ENCODE data around the gene CNNM2. TPM values are rescaled to one million over a fixed set of nuclear protein-coding genes. Genes with fewer than 3 reads are reported as not detected.

The CNNM2 gene
- total and polyA plus RNA-seq, 2 experiments from 2014 or later = 3.3 to 18.0 TPM

DNA sequence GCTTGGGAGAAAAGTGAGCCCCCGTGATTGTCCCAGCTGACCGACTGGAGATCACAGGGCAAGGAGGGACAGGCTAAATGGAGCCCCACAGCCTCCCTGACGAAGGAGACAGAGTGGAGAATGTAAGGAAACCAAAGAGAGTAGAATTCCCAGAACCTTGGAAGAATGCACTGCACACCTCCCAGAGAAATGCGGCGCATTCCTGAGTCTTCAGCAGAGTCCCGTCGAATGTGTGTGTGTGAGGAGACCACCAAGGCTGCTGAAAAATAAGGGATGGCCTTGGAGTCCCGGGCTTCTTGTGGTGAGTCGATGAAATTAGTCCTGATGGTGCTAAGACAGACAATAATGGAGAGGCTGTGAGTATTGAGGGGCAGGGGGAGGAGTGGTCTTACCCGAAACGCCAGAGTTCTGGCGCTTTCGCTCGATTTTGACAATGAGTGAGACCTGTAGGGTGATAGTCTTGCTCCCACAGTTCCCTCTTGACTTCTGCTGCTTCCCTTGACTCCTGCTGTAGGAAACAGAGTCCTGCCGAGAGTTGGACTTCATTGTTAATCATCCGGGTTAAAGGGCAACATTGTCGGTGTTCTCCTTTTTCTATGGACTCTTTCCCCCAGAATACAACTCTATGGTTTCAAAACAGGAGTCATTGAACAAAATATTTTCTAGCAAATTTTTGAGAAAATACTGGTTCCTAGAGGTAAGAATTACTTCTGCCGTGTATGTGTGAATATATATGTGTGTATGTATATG, 103.2 kb downstream of the CNNM2 start:
- H3K4me3 ChIP-seq = no peak overlapping the region
- H3K36me3 ChIP-seq = no peaks in the 10 kb centered on the region
- H3K9me3 ChIP-seq (ENCODE audit: low read depth) = no peaks in the 10 kb centered on the region
- TF ChIP-seq, protein P1, sequence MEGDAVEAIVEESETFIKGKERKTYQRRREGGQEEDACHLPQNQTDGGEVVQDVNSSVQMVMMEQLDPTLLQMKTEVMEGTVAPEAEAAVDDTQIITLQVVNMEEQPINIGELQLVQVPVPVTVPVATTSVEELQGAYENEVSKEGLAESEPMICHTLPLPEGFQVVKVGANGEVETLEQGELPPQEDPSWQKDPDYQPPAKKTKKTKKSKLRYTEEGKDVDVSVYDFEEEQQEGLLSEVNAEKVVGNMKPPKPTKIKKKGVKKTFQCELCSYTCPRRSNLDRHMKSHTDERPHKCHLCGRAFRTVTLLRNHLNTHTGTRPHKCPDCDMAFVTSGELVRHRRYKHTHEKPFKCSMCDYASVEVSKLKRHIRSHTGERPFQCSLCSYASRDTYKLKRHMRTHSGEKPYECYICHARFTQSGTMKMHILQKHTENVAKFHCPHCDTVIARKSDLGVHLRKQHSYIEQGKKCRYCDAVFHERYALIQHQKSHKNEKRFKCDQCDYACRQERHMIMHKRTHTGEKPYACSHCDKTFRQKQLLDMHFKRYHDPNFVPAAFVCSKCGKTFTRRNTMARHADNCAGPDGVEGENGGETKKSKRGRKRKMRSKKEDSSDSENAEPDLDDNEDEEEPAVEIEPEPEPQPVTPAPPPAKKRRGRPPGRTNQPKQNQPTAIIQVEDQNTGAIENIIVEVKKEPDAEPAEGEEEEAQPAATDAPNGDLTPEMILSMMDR (IDR thresholded peaks at IDR 0.05; ENCODE audit: low read depth, low read length) = no peak
- DNase-seq (ENCODE audit: low read depth in 1 of 2, low spot score in 1 of 2) = no peak
- H3K4me1 ChIP-seq (ENCODE audit: low read depth) = peaks cover 3% of the 10 kb centered on the region
- no peaks in the 10 kb centered on the region for H3K27me3 ChIP-seq
- H3K27ac ChIP-seq = no peak overlapping the region

DNA sequence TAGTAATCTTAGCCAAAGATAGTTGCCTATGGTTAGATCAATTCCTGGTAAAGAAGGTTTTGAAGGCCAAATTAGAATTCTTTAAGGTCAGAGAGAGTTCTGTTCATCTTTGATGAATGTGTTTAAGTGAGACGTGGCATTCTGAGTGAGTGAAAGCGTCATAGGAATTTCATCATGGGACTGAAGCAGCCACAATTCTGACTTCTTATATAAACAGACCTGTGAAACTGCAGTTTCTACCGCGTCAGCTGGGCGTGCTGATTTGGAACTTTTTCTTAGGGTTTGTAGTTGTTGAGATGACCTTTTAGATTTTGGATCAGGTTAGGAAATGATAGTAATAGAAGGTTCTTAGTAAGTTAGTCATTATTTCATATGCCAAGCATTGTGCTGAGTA, 103.8 kb downstream of the CNNM2 start:
- no peaks in the 10 kb centered on the region for H3K27me3 ChIP-seq
- H3K4me3 ChIP-seq = no peak overlapping the region
- peaks cover 3% of the 10 kb centered on the region for H3K4me1 ChIP-seq (ENCODE audit: low read depth)
- no peak overlapping the region for H3K27ac ChIP-seq
- DNase-seq (ENCODE audit: low read depth in 1 of 2, low spot score in 1 of 2) = peak in 1 of 2 donors; percentile 21
- H3K36me3 ChIP-seq = no peaks in the 10 kb centered on the region
- TF ChIP-seq, protein P1 (IDR thresholded peaks at IDR 0.05; ENCODE audit: low read depth, low read length) = no peak
- H3K9me3 ChIP-seq (ENCODE audit: low read depth) = no peaks in the 10 kb centered on the region

DNA sequence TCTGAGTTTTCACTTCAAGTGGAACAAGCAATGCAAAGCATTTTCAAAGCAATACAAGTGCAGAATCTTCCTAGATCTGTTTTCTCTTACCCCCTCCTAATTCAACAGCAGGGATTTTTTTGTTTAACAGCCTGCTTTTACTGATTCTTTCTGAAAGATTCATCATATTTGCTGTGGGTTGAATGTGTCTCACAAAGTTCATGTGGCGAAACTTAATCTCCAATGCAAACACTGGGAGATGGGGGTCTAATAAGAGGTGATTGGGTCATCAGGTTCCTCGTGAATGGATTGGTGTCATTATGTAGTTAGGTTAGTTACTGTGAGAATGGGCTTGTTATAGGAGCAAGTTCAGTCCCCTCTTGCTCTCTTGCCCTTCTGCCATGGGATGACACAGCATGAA, 107.6 kb downstream of the CNNM2 start:
- Histone ChIP-seq H3K4me3 (no peak overlapping the region), H3K27me3 (no peaks in the 10 kb centered on the region), H3K36me3 (no peaks in the 10 kb centered on the region), H3K27ac (no peak overlapping the region), H3K9me3 (ENCODE audit: low read depth) (no peaks in the 10 kb centered on the region), H3K4me1 (ENCODE audit: low read depth) (peaks cover 3% of the 10 kb centered on the region)
- TF ChIP-seq, protein P1 (IDR thresholded peaks at IDR 0.05; ENCODE audit: low read depth, low read length) = no peak
- DNase-seq (ENCODE audit: low read depth in 1 of 2, low spot score in 1 of 2) = no peak

DNA sequence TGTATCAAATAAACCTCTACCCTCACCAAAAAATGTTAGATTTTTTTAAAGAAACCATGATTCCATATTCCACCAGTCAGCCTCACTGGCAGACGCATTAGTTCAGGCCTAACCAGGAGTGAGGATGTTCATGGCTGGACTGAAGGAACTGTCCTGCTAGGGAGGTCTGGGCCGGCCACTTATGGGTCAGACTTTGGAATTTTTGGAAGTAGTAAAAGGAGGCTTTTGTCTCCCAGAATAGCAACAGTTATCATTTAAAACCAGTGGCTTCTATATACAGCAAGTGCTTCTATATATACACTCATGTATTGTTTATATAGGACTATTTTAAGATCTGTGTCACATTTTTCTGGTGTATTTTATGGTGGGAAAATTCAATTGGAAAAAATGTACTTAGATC, 120.5 kb downstream of the CNNM2 start:
- TF ChIP-seq, protein P1 (IDR thresholded peaks at IDR 0.05; ENCODE audit: low read depth, low read length) = no peak

DNA sequence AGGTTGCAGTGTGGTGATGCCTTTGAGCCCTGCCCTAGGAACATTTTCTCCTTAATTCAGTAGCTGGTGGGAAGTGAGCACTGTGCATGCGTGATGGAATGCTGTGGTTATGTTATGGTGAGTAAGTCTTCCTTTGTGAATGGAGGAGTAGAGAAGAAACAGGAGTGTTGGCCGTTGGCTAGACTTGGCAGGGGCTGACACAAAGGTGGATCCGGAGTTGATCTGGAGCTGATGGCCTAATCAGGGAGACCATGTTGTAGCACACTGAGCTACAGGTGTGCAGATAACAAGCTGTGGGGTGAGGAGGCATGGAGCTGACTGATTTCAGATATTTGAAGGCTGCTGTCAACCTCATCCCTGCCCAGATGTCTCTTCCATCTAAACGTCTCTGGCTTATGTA, 122.3 kb downstream of the CNNM2 start:
- DNase-seq (ENCODE audit: low read depth in 1 of 2, low spot score in 1 of 2) = peak in 1 of 2 donors; percentile 36
- peaks cover 53% of the 10 kb centered on the region for H3K4me1 ChIP-seq (ENCODE audit: low read depth)
- TF ChIP-seq, protein P1 (IDR thresholded peaks at IDR 0.05; ENCODE audit: low read depth, low read length) = no peak
- no peaks in the 10 kb centered on the region for H3K9me3 ChIP-seq (ENCODE audit: low read depth)
- H3K4me3 ChIP-seq = no peak overlapping the region
- no peaks in the 10 kb centered on the region for H3K27me3 ChIP-seq
- no peak overlapping the region for H3K27ac ChIP-seq
- no peaks in the 10 kb centered on the region for H3K36me3 ChIP-seq

More for the DNA sequence above, 120.5 kb downstream of the CNNM2 start:
- Histone ChIP-seq H3K4me1 (ENCODE audit: low read depth) (peaks cover 43% of the 10 kb centered on the region), H3K36me3 (no peaks in the 10 kb centered on the region), H3K9me3 (ENCODE audit: low read depth) (no peaks in the 10 kb centered on the region), H3K4me3 (no peak overlapping the region), H3K27ac (peak overlapping the region; percentile 63), H3K27me3 (no peaks in the 10 kb centered on the region)
- no peak for DNase-seq (ENCODE audit: low read depth in 1 of 2, low spot score in 1 of 2)

All from cardiac muscle cell (in vitro differentiated cells and primary cell).